H9 (cell line): ENCODE data around the gene FREM2. TPM values are rescaled to one million over a fixed set of nuclear protein-coding genes. Genes with fewer than 3 reads are reported as not detected.

Source experiments
- DNase-seq: peaks from one replicate; pipeline ENCODE4 v3.0.0-alpha.2; 2017
- H2AFZ ChIP-seq: one replicate; pipeline ENCODE4 v1.6.1; 2013; ENCODE audit warnings: mild to moderate bottlenecking, low read length, control low read depth, moderate library complexity
- H2AK5ac ChIP-seq: 2 replicates; pipeline ENCODE4 v1.6.1; 2013; ENCODE audit warnings: low read length, control low read depth, mixed read lengths; ENCODE audit not compliant: insufficient read length
- H2BK120ac ChIP-seq: one replicate; pipeline ENCODE4 v1.6.1; 2013; ENCODE audit warnings: low read depth, mild to moderate bottlenecking, low read length, control low read depth, inconsistent platforms; ENCODE audit not compliant: poor library complexity, severe bottlenecking
- H2BK12ac ChIP-seq: 2 replicates; pipeline ENCODE4 v1.6.1; 2013; ENCODE audit warnings: low read length, control low read depth, mixed read lengths, low read depth; ENCODE audit not compliant: insufficient read length
- H2BK15ac ChIP-seq: 2 replicates; pipeline ENCODE4 v1.6.1; 2013; ENCODE audit warnings: low read depth, low read length, control low read depth
- H2BK20ac ChIP-seq: one replicate; pipeline ENCODE4 v1.6.1; 2013; ENCODE audit warnings: low read depth, mild to moderate bottlenecking, low read length, control low read depth, inconsistent platforms; ENCODE audit not compliant: poor library complexity, severe bottlenecking
- H2BK5ac ChIP-seq: 2 replicates; pipeline ENCODE4 v1.6.1; 2013; ENCODE audit warnings: low read length, control low read depth, mixed read lengths; ENCODE audit not compliant: insufficient read length
- H3K14ac ChIP-seq: 2 replicates; pipeline ENCODE4 v1.6.1; 2013; ENCODE audit warnings: low read length, control low read depth; ENCODE audit not compliant: insufficient read depth
- H3K18ac ChIP-seq: 2 replicates; pipeline ENCODE4 v1.6.1; 2013; ENCODE audit warnings: low read depth, mild to moderate bottlenecking, mixed read lengths, low read length, control low read depth; ENCODE audit not compliant: insufficient read length
- H3K23ac ChIP-seq: 2 replicates; pipeline ENCODE4 v1.6.1; 2013; ENCODE audit warnings: low read length, control low read depth, mixed read lengths, low read depth; ENCODE audit not compliant: insufficient read length
- H3K23me2 ChIP-seq: 2 replicates; pipeline ENCODE4 v1.6.1; 2013; ENCODE audit warnings: low read depth, mild to moderate bottlenecking, mixed read lengths, low read length, control low read depth; ENCODE audit not compliant: insufficient read length, poor library complexity, severe bottlenecking
- H3K27ac ChIP-seq: 2 replicates; pipeline ENCODE4 v1.5.1; 2013; ENCODE audit warnings: low read length, control low read depth, mixed read lengths, low read depth; ENCODE audit not compliant: insufficient read length
- H3K27me3 ChIP-seq: 2 replicates; pipeline ENCODE4 v1.6.1; 2013; ENCODE audit warnings: low read length, control low read depth, inconsistent platforms; ENCODE audit not compliant: insufficient read depth
- H3K4ac ChIP-seq: 2 replicates; pipeline ENCODE4 v1.6.1; 2013; ENCODE audit warnings: low read depth, mild to moderate bottlenecking, control low read depth, inconsistent platforms, low read length, moderate library complexity
- H3K4me1 ChIP-seq: 2 replicates; pipeline ENCODE4 v1.6.1; 2013; ENCODE audit warnings: low read length, control low read depth, inconsistent platforms; ENCODE audit not compliant: insufficient read depth
- H3K4me2 ChIP-seq: 2 replicates; pipeline ENCODE4 v1.6.1; 2013; ENCODE audit warnings: low read length, control low read depth, mixed read lengths; ENCODE audit not compliant: insufficient read length, insufficient read depth
- H3K56ac ChIP-seq: 2 replicates; pipeline ENCODE4 v1.6.1; 2013; ENCODE audit warnings: low read depth, mild to moderate bottlenecking, mixed read lengths, low read length, control low read depth; ENCODE audit not compliant: insufficient read length
- H3K79me1 ChIP-seq: 2 replicates; pipeline ENCODE4 v1.6.1; 2013; ENCODE audit warnings: low read depth, mild to moderate bottlenecking, moderate library complexity, low read length, control low read depth, inconsistent platforms; ENCODE audit not compliant: insufficient read depth, poor library complexity, severe bottlenecking
- H3K79me2 ChIP-seq: 2 replicates; pipeline ENCODE4 v1.6.1; 2013; ENCODE audit warnings: low read length, control low read depth, inconsistent platforms; ENCODE audit not compliant: insufficient read depth
- H3K9ac ChIP-seq: 2 replicates; pipeline ENCODE4 v1.6.1; 2013; ENCODE audit warnings: low read length, control low read depth, mixed read lengths; ENCODE audit not compliant: insufficient read length; ENCODE audit errors: extremely low read depth
- H3K9me3 ChIP-seq: one replicate; pipeline ENCODE4 v1.6.1; 2013; ENCODE audit warnings: low read depth, low read length, inconsistent platforms; ENCODE audit not compliant: control insufficient read depth
- H3T11ph ChIP-seq: one replicate; pipeline ENCODE4 v1.6.1; 2013; ENCODE audit warnings: mild to moderate bottlenecking, low read length, control low read depth, inconsistent platforms
- H4K20me1 ChIP-seq: one replicate; pipeline ENCODE4 v1.6.1; 2013; ENCODE audit not compliant: control insufficient read depth, insufficient read length, insufficient read depth
- H4K5ac ChIP-seq: 2 replicates; pipeline ENCODE4 v1.6.1; 2013; ENCODE audit warnings: low read depth, mild to moderate bottlenecking, mixed read lengths, low read length, control low read depth; ENCODE audit not compliant: insufficient read length
- H4K8ac ChIP-seq: replicated peaks from 2 replicates; pipeline ENCODE4 v1.6.1; 2013; ENCODE audit warnings: low read length, control low read depth, mixed read lengths, low read depth; ENCODE audit not compliant: insufficient read length
- H4K91ac ChIP-seq: 2 replicates; pipeline ENCODE4 v1.6.1; 2013; ENCODE audit warnings: low read depth, mild to moderate bottlenecking, moderate library complexity, mixed read lengths, low read length, control low read depth; ENCODE audit not compliant: insufficient read length
- H3K27ac Mint-ChIP-seq, 3 experiments: 2 replicates in 2 of 3; 3 replicates in 1 of 3; pipeline ENCODE4 v1.8.0; 2020 to 2021; ENCODE audit warnings: mixed read lengths in 3 of 3, mild to moderate bottlenecking in 1 of 3, moderate library complexity in 1 of 3
- H3K27me3 Mint-ChIP-seq: 2 replicates; pipeline ENCODE4 v1.8.0; 2021; ENCODE audit warnings: low read depth, mild to moderate bottlenecking, moderate library complexity, mixed read lengths
- H3K36me3 Mint-ChIP-seq, 3 experiments: 2 replicates in 2 of 3; 3 replicates in 1 of 3; pipeline ENCODE4 v1.8.0; 2020 to 2021; ENCODE audit warnings: low read depth in 3 of 3, mixed read lengths in 3 of 3; ENCODE audit not compliant: insufficient read depth in 1 of 3
- H3K4me1 Mint-ChIP-seq, 2 experiments: 2 replicates each; pipeline ENCODE4 v1.8.0; 2020; ENCODE audit warnings: mixed read lengths in 2 of 2
- H3K4me3 Mint-ChIP-seq, 2 experiments: 2 replicates in 1 of 2; 3 replicates in 1 of 2; pipeline ENCODE4 v1.8.0; 2020 to 2021; ENCODE audit warnings: mild to moderate bottlenecking in 2 of 2, mixed read lengths in 2 of 2, moderate library complexity in 1 of 2
- H3K9me3 Mint-ChIP-seq, 2 experiments: 2 replicates in 1 of 2; 3 replicates in 1 of 2; pipeline ENCODE4 v1.8.0; 2020; ENCODE audit warnings: mild to moderate bottlenecking in 2 of 2, mixed read lengths in 2 of 2, moderate library complexity in 1 of 2
- WGBS: extraction: QIAGEN DNeasy Blood & Tissue Kit; methylation state at CpG from one replicate; pipeline ENCODE4 v1.1.7; 2013; ENCODE audit warnings: missing lambda C conversion rate, low lambda C conversion rate, mixed read lengths; ENCODE audit not compliant: insufficient read length; ENCODE audit errors: extremely low coverage; 5-methylcytosine and 5-hydroxymethylcytosine counted together
- total RNA-seq: library from RNA; stranded (reverse); gene quantifications from 2 replicates; pipeline ENCODE4 v1.2.1, GENCODE V29; 2021
- TF ChIP-seq, protein P1 (sequence below): fragments of 200-600 bp; sonication (generic); conservative IDR thresholded peaks from 3 replicates; pipeline ENCODE4 v1.8.0; 2021; ENCODE audit warnings: antibody characterized with exemption, mild to moderate bottlenecking

FREM2 gene
- total RNA-seq, 1 experiment from 2014 or later = 16.0 TPM

DNA sequence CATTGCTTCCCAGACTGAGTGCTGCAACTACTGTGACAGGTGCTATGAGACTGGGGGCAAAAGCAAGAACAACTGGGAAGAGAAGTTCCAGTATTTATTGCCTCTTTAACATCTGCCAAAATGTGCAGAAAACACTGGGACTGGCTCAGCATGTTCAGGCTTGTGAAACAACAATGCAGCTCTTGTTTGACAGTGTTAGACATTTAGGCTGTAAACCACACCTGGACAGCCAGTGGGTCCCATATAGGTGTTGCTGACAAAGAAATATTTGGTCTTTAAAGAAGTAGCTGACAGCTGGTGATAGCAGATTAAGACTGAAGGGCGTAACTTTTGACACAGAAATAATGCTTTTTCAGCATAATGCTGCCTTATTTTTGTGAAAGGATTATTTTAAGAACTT, 215.7 kb downstream of the FREM2 start:
- WGBS = no CpG with 5 or more reads among the region's 1 CpG
- no peak overlapping the region for H3K4me2 ChIP-seq

More for the DNA sequence above, 215.7 kb downstream of the FREM2 start:
- Histone ChIP-seq H3K23ac (no peak overlapping the region), H3K27ac (no peak overlapping the region), H3K18ac (no peak overlapping the region), H2BK120ac (no peak overlapping the region), H2BK12ac (no peak overlapping the region), H4K20me1 (no peaks in the 10 kb centered on the region), H2BK15ac (no peak overlapping the region), H2AK5ac (no peak overlapping the region), H2AFZ (no peak overlapping the region), H3K79me1 (no peaks in the 10 kb centered on the region), H3K14ac (no peak overlapping the region; the same call in 1 of the 2 replicates), H3K23me2 (no peaks in the 10 kb centered on the region), H4K91ac (no peak overlapping the region), H3K9ac (no peak overlapping the region), H3K9me3 (no peaks in the 10 kb centered on the region), H3K27me3 (no peaks in the 10 kb centered on the region), H3K56ac (no peak overlapping the region), H3K4me1 (no peaks in the 10 kb centered on the region), H4K5ac (no peak overlapping the region), H2BK5ac (no peak overlapping the region), H4K8ac (no peak overlapping the region), H2BK20ac (no peak overlapping the region), H3K79me2 (no peaks in the 10 kb centered on the region), H3T11ph (no peak overlapping the region), H3K4ac (no peak overlapping the region)
- Mint-ChIP-seq H3K36me3 (no peaks in the 10 kb centered on the region), H3K27me3 (no peaks in the 10 kb centered on the region), H3K27ac (no peak overlapping the region), H3K4me3 (no peak overlapping the region), H3K9me3 (no peaks in the 10 kb centered on the region; a peak in 1 of 5 replicates), H3K4me1 (peaks cover 2 to 11% of the 10 kb centered on the region in 2 experiments)
- TF ChIP-seq, protein P1, sequence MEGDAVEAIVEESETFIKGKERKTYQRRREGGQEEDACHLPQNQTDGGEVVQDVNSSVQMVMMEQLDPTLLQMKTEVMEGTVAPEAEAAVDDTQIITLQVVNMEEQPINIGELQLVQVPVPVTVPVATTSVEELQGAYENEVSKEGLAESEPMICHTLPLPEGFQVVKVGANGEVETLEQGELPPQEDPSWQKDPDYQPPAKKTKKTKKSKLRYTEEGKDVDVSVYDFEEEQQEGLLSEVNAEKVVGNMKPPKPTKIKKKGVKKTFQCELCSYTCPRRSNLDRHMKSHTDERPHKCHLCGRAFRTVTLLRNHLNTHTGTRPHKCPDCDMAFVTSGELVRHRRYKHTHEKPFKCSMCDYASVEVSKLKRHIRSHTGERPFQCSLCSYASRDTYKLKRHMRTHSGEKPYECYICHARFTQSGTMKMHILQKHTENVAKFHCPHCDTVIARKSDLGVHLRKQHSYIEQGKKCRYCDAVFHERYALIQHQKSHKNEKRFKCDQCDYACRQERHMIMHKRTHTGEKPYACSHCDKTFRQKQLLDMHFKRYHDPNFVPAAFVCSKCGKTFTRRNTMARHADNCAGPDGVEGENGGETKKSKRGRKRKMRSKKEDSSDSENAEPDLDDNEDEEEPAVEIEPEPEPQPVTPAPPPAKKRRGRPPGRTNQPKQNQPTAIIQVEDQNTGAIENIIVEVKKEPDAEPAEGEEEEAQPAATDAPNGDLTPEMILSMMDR = no peak
- DNase-seq = no peak
